Hepatocyte (in vitro differentiated cells): ENCODE measurements around the gene COL21A1.

Experiments used
- EZH2phosphoT487 ChIP-seq: fragments of 200-600 bp; sonication (generic); IDR thresholded peaks from one replicate; pipeline ENCODE4 v1.6.1; 2018; ENCODE audit warnings: antibody characterized with exemption, mild to moderate bottlenecking, low read depth, moderate library complexity; ENCODE audit not compliant: unreplicated experiment, severe bottlenecking
- TF ChIP-seq, protein P1 (sequence below): fragments of 200-600 bp; sonication (generic); IDR thresholded peaks from 2 replicates; pipeline ENCODE4 v1.5.1; 2016; ENCODE audit warnings: antibody characterized with exemption, mild to moderate bottlenecking; ENCODE audit not compliant: poor library complexity

DNA sequence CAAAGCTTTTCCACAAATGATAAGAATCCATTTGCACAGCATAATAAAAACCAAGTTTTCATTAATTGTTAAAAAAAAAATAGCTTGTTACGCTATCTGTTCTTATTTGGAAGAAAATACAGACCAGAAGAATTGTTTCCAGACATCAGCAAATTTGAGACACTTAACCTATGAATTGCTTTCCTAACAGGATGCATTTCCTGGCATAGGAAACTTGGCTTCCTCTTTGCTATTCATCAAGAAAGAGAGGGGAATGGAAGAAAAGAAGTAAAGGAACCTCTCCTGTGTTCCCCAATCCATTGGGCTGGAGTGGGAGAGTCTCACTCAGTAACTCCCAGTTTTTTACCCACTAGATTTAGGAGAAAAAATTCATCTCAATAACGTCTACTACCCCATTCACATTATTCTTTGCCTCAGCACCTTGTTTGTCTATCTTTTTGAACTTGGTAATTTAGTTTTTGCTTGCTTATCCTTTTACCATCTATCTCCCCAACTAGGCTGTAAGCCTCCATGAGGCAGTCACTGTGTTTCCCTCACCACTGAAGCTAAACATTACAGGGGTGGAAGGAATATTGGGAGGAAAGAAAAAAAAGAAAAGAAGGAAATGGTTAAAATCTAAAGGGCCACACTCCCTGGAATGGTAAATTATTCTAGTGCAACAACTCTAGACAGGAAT lies 150.3 kb downstream of the COL21A1 start:
- TF ChIP-seq, protein P1, sequence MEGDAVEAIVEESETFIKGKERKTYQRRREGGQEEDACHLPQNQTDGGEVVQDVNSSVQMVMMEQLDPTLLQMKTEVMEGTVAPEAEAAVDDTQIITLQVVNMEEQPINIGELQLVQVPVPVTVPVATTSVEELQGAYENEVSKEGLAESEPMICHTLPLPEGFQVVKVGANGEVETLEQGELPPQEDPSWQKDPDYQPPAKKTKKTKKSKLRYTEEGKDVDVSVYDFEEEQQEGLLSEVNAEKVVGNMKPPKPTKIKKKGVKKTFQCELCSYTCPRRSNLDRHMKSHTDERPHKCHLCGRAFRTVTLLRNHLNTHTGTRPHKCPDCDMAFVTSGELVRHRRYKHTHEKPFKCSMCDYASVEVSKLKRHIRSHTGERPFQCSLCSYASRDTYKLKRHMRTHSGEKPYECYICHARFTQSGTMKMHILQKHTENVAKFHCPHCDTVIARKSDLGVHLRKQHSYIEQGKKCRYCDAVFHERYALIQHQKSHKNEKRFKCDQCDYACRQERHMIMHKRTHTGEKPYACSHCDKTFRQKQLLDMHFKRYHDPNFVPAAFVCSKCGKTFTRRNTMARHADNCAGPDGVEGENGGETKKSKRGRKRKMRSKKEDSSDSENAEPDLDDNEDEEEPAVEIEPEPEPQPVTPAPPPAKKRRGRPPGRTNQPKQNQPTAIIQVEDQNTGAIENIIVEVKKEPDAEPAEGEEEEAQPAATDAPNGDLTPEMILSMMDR: no peak
- no peak for TF ChIP-seq EZH2phosphoT487
